GM23338 (cell line): ENCODE measurements around the gene CPXM2. TPM values are rescaled to one million over a fixed set of nuclear protein-coding genes. Genes with fewer than 3 reads are reported as not detected.

Experiments
- ATAC-seq: fragments of 200-7000 bp; cut with Tn5 transposase; 3 replicates; pipeline ENCODE4 v1.9.1; 2020
- DNase-seq: peaks from one replicate; pipeline ENCODE4 v3.0.0-alpha.2; 2015; ENCODE audit warnings: low spot score
- H2AFZ ChIP-seq: fragments of 200-600 bp; sonication (generic); 2 replicates; pipeline ENCODE4 v1.8.0; 2016; ENCODE audit warnings: antibody characterized with exemption, mild to moderate bottlenecking, moderate library complexity
- H3F3A ChIP-seq: fragments of 200-600 bp; sonication (generic); replicated peaks from 2 replicates; pipeline ENCODE4 v1.8.0; 2017; ENCODE audit warnings: antibody characterized with exemption, mixed run types, low read depth
- H3K27ac ChIP-seq: fragments of 200-600 bp; sonication (generic); 2 replicates; pipeline ENCODE4 v1.6.1; 2016; ENCODE audit warnings: low read depth
- H3K27me3 ChIP-seq: fragments of 200-600 bp; sonication (generic); 2 replicates; pipeline ENCODE4 v1.8.0; 2016; ENCODE audit warnings: mild to moderate bottlenecking, mixed run types, moderate library complexity; ENCODE audit not compliant: insufficient read depth
- H3K36me3 ChIP-seq: fragments of 200-600 bp; sonication (generic); 2 replicates; pipeline ENCODE4 v1.8.0; 2016; ENCODE audit warnings: mild to moderate bottlenecking; ENCODE audit not compliant: insufficient read depth
- H3K4me1 ChIP-seq: fragments of 200-600 bp; sonication (generic); 2 replicates; pipeline ENCODE4 v1.8.0; 2016; ENCODE audit warnings: mild to moderate bottlenecking, moderate library complexity; ENCODE audit not compliant: insufficient read depth
- H3K4me2 ChIP-seq: fragments of 200-600 bp; sonication (generic); 2 replicates; pipeline ENCODE4 v1.7.1; 2017; ENCODE audit warnings: mixed run types
- H3K4me3 ChIP-seq: fragments of 200-600 bp; sonication (generic); 2 replicates; pipeline ENCODE4 v1.6.1; 2016; ENCODE audit warnings: mixed run types
- H3K79me2 ChIP-seq: fragments of 200-600 bp; sonication (generic); replicated peaks from 2 replicates; pipeline ENCODE4 v1.8.0; 2017; ENCODE audit warnings: mild to moderate bottlenecking; ENCODE audit not compliant: insufficient read depth
- H3K9me2 ChIP-seq: fragments of 200-600 bp; sonication (generic); 2 replicates; pipeline ENCODE4 v1.8.0; 2017; ENCODE audit not compliant: insufficient read depth
- H4K20me1 ChIP-seq: fragments of 200-600 bp; sonication (generic); replicated peaks from 2 replicates; pipeline ENCODE4 v1.8.0; 2017; ENCODE audit warnings: mild to moderate bottlenecking; ENCODE audit not compliant: insufficient read depth
- H3K27ac Mint-ChIP-seq: 2 replicates; pipeline ENCODE4 v1.8.0; 2020; ENCODE audit warnings: inconsistent platforms, mild to moderate bottlenecking, moderate library complexity, mixed read lengths
- H3K27me3 Mint-ChIP-seq: 3 replicates; pipeline ENCODE4 v1.8.0; 2022; ENCODE audit warnings: low read depth, mild to moderate bottlenecking, moderate library complexity, mixed read lengths, inconsistent platforms; ENCODE audit not compliant: insufficient read depth, poor library complexity
- H3K36me3 Mint-ChIP-seq: 3 replicates; pipeline ENCODE4 v1.8.0; 2021; ENCODE audit warnings: low read depth, mild to moderate bottlenecking, inconsistent platforms, moderate library complexity, mixed read lengths
- H3K4me1 Mint-ChIP-seq: 3 replicates; pipeline ENCODE4 v1.8.0; 2020; ENCODE audit warnings: mild to moderate bottlenecking, inconsistent platforms, mixed read lengths
- H3K4me3 Mint-ChIP-seq: 3 replicates; pipeline ENCODE4 v1.8.0; 2021; ENCODE audit warnings: moderate library complexity, mild to moderate bottlenecking, inconsistent platforms, mixed read lengths
- H3K9me3 Mint-ChIP-seq: 3 replicates; pipeline ENCODE4 v1.8.0; 2020; ENCODE audit warnings: moderate library complexity, mild to moderate bottlenecking, inconsistent platforms, mixed read lengths
- CTCF ChIP-seq, 2 experiments: fragments of 200-600 bp in 1 of 2; sonication (generic) in 1 of 2; conservative IDR thresholded peaks; 2 replicates each; pipeline versions ENCODE4 v1.5.1 to v1.6.1; 2016 to 2017; ENCODE audit warnings: antibody characterized with exemption in 2 of 2, low read depth in 2 of 2, mild to moderate bottlenecking in 2 of 2, moderate library complexity in 1 of 2
- EZH2phosphoT487 ChIP-seq: fragments of 200-600 bp; sonication (generic); IDR thresholded peaks from one replicate; pipeline ENCODE4 v1.8.1; 2018; ENCODE audit warnings: antibody characterized with exemption; ENCODE audit not compliant: unreplicated experiment
- NANOG ChIP-seq: IDR thresholded peaks from 2 replicates; pipeline ENCODE4 v1.6.1; 2016; ENCODE audit warnings: antibody characterized with exemption, borderline replicate concordance
- POLR2AphosphoS5 ChIP-seq: IDR thresholded peaks from 2 replicates; pipeline ENCODE4 v1.6.1; 2016; ENCODE audit warnings: antibody characterized with exemption, low read depth
- STAT1 ChIP-seq: IDR thresholded peaks from one replicate; pipeline ENCODE4 v1.6.1; 2016; ENCODE audit warnings: antibody characterized with exemption; ENCODE audit not compliant: unreplicated experiment
- polyA plus RNA-seq: library from polyadenylated mRNA; unstranded; fragments of >200 nt; fragmentation: Nextera tagmentation; extraction: Ambion mirVana; gene quantifications from 2 replicates; pipeline ENCODE4 v1.2.1, GENCODE V29; 2016
- total RNA-seq: library from RNA; depleted of rRNA; stranded (reverse); fragments of >200 nt; shearing (Covaris generic); gene quantifications from 2 replicates; pipeline ENCODE4 v1.2.3, GENCODE V29; 2014
- TF ChIP-seq, protein P1 (sequence below): fragments of 250-450 bp; sonication (Bioruptor Pico); IDR thresholded peaks from 2 replicates; pipeline ENCODE4 v1.5.0; 2020; ENCODE audit warnings: mild to moderate bottlenecking, moderate library complexity

The CPXM2 gene
- total and polyA plus RNA-seq, 2 experiments from 2014 or later, result 1.6 to 8.1 TPM

GRCh38 chr10:123798856-123799255 lies 92.8 kb downstream of the CPXM2 start:
- TF ChIP-seq STAT1, result no peak
- TF ChIP-seq, protein P1, sequence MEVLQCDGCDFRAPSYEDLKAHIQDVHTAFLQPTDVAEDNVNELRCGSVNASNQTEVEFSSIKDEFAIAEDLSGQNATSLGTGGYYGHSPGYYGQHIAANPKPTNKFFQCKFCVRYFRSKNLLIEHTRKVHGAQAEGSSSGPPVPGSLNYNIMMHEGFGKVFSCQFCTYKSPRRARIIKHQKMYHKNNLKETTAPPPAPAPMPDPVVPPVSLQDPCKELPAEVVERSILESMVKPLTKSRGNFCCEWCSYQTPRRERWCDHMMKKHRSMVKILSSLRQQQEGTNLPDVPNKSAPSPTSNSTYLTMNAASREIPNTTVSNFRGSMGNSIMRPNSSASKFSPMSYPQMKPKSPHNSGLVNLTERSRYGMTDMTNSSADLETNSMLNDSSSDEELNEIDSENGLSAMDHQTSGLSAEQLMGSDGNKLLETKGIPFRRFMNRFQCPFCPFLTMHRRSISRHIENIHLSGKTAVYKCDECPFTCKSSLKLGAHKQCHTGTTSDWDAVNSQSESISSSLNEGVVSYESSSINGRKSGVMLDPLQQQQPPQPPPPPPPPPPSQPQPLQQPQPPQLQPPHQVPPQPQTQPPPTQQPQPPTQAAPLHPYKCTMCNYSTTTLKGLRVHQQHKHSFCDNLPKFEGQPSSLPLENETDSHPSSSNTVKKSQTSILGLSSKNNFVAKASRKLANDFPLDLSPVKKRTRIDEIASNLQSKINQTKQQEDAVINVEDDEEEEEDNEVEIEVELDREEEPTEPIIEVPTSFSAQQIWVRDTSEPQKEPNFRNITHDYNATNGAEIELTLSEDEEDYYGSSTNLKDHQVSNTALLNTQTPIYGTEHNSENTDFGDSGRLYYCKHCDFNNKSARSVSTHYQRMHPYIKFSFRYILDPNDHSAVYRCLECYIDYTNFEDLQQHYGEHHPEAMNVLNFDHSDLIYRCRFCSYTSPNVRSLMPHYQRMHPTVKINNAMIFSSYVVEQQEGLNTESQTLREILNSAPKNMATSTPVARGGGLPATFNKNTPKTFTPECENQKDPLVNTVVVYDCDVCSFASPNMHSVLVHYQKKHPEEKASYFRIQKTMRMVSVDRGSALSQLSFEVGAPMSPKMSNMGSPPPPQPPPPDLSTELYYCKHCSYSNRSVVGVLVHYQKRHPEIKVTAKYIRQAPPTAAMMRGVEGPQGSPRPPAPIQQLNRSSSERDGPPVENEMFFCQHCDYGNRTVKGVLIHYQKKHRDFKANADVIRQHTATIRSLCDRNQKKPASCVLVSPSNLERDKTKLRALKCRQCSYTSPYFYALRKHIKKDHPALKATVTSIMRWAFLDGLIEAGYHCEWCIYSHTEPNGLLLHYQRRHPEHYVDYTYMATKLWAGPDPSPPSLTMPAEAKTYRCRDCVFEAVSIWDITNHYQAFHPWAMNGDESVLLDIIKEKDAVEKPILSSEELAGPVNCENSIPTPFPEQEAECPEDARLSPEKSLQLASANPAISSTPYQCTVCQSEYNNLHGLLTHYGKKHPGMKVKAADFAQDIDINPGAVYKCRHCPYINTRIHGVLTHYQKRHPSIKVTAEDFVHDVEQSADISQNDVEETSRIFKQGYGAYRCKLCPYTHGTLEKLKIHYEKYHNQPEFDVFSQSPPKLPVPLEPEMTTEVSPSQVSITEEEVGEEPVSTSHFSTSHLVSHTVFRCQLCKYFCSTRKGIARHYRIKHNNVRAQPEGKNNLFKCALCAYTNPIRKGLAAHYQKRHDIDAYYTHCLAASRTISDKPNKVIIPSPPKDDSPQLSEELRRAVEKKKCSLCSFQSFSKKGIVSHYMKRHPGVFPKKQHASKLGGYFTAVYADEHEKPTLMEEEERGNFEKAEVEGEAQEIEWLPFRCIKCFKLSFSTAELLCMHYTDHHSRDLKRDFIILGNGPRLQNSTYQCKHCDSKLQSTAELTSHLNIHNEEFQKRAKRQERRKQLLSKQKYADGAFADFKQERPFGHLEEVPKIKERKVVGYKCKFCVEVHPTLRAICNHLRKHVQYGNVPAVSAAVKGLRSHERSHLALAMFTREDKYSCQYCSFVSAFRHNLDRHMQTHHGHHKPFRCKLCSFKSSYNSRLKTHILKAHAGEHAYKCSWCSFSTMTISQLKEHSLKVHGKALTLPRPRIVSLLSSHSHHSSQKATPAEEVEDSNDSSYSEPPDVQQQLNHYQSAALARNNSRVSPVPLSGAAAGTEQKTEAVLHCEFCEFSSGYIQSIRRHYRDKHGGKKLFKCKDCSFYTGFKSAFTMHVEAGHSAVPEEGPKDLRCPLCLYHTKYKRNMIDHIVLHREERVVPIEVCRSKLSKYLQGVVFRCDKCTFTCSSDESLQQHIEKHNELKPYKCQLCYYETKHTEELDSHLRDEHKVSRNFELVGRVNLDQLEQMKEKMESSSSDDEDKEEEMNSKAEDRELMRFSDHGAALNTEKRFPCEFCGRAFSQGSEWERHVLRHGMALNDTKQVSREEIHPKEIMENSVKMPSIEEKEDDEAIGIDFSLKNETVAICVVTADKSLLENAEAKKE (CRISPR knock-in tag), result no peak
- no peak for TF ChIP-seq POLR2AphosphoS5
- no peak for TF ChIP-seq EZH2phosphoT487
- TF ChIP-seq CTCF (conservative IDR thresholded peaks at IDR 0.05; ENCODE audit: low read depth in 2 of 2), result no peak
- no peak for TF ChIP-seq NANOG
- H3K27ac Mint-ChIP-seq, result no peak overlapping the region
- no peak overlapping the region for H3K4me3 ChIP-seq

More at GRCh38 chr10:123798856-123799255, 92.8 kb downstream of the CPXM2 start:
- Histone ChIP-seq H3K79me2 (no peaks in the 10 kb centered on the region), H3K4me2 (no peak overlapping the region), H3K36me3 (no peaks in the 10 kb centered on the region), H3K27ac (no peak overlapping the region), H3K27me3 (no peaks in the 10 kb centered on the region), H3K9me2 (no peaks in the 10 kb centered on the region), H3F3A (no peaks in the 10 kb centered on the region), H3K4me1 (peaks cover 30% of the 10 kb centered on the region), H4K20me1 (no peaks in the 10 kb centered on the region), H2AFZ (no peak overlapping the region)
- H3K36me3 Mint-ChIP-seq, result peaks cover 8% of the 10 kb centered on the region; the same call in 2 of the 3 replicates
- H3K27me3 Mint-ChIP-seq, result peaks cover 2% of the 10 kb centered on the region
- peaks cover 4% of the 10 kb centered on the region for H3K9me3 Mint-ChIP-seq
- H3K4me3 Mint-ChIP-seq, result no peak overlapping the region
- ATAC-seq, result no peak
- H3K4me1 Mint-ChIP-seq, result peaks cover 43% of the 10 kb centered on the region
- no peak for DNase-seq
